LoVo (cell line): ENCODE results near the gene UNC93A.
A peak's percentile ranks its signal among the peaks of the same experiment; 100 is the strongest.
"Not testable (repeated sequence)": the region's sequence is repeated elsewhere in the genome, so short reads cannot be mapped to it uniquely, and the experiment has no call there.

Experiments used
- DNase-seq: peaks from one replicate; pipeline ENCODE4 v3.0.0-alpha.2; 2016; ENCODE audit warnings: low spot score

Gene UNC93A

GRCh38 chr6:167290786-167291622, at the start of gene UNC93A:
Gene UNC93A, plus strand, starts transcription at chr6:167291315. Its CDS starts 175 bp downstream, at chr6:167291490.
- DNase-seq, result no peak

- DNase-seq, result not testable (repeated sequence)
Observed at GRCh38 chr6:167241321-167242134, 49.6 kb upstream of the UNC93A start.

- not testable (repeated sequence) for DNase-seq
Observed at GRCh38 chr6:167242135-167242506, 49.0 kb upstream of the UNC93A start.

GRCh38 chr6:167242511-167243051, 48.5 kb upstream of the UNC93A start:
- not testable (repeated sequence) for DNase-seq

- DNase-seq, result no peak
Observed at GRCh38 chr6:167244064-167244960, 46.8 kb upstream of the UNC93A start.

- DNase-seq, result no peak
Observed at GRCh38 chr6:167244991-167245390, 46.1 kb upstream of the UNC93A start.

GRCh38 chr6:167245591-167245990, 45.5 kb upstream of the UNC93A start:
- no peak for DNase-seq

GRCh38 chr6:167247814-167248595, 43.1 kb upstream of the UNC93A start:
- no peak for DNase-seq

- not testable (repeated sequence) for DNase-seq
Observed at GRCh38 chr6:167248878-167249455, 42.1 kb upstream of the UNC93A start.

- no peak for DNase-seq
Observed at GRCh38 chr6:167252271-167252670, 38.8 kb upstream of the UNC93A start.

GRCh38 chr6:167255918-167256553, 35.1 kb upstream of the UNC93A start:
- DNase-seq, result no peak

GRCh38 chr6:167258646-167259045, 32.5 kb upstream of the UNC93A start:
- no peak for DNase-seq

- not testable (repeated sequence) for DNase-seq
Observed at GRCh38 chr6:167266057-167266829, 24.9 kb upstream of the UNC93A start.

- no peak for DNase-seq
Observed at GRCh38 chr6:167266830-167267555, 24.1 kb upstream of the UNC93A start.

GRCh38 chr6:167267556-167267898, 23.6 kb upstream of the UNC93A start:
- DNase-seq, result peak; percentile 52

GRCh38 chr6:167267921-167268401, 23.2 kb upstream of the UNC93A start:
- DNase-seq, result no peak

GRCh38 chr6:167268683-167269280, 22.3 kb upstream of the UNC93A start:
- DNase-seq, result no peak
